Activated CD8-positive, alpha-beta memory T cell treated with anti-CD3 and anti-CD28 coated beads, Interleukin-2, amount 50 U/mL, for 24 hours (primary cell): Measurements from ENCODE around the gene CYBB.

Source experiments
- DNase-seq: peaks from one replicate; pipeline ENCODE4 v3.0.0-alpha.2; 2020; ENCODE audit errors: extremely low read depth

The CYBB gene

GRCh38 chrX:37786624-37787422 lies 7.0 kb downstream of the CYBB start:
- DNase-seq, result no peak

- DNase-seq, result no peak
These were observed 7.6 kb downstream of the CYBB start for GRCh38 chrX:37787423-37787869.

- DNase-seq, result no peak
These were observed 16.5 kb downstream of the CYBB start for GRCh38 chrX:37796310-37796709.

DNA sequence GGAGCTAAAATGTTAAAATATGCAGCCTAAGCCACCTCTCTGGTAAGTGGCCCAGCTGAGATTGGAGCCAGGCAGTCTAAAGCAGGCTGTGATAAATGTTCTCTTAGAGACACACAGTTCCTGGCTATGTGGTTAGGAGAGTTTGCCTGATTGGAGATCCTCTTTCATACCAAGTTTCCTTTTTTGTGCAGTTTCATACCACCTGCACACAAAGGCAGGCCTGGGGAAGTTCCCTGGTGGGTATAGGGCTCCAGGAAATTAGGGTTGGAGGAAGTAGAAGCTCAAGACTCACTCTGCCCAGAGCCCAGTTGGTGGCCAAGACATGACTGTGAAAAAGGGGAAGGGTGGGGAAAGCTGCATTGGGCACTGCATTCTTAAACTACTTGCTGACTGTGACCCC lies 16.9 kb downstream of the CYBB start:
- no peak for DNase-seq

DNA sequence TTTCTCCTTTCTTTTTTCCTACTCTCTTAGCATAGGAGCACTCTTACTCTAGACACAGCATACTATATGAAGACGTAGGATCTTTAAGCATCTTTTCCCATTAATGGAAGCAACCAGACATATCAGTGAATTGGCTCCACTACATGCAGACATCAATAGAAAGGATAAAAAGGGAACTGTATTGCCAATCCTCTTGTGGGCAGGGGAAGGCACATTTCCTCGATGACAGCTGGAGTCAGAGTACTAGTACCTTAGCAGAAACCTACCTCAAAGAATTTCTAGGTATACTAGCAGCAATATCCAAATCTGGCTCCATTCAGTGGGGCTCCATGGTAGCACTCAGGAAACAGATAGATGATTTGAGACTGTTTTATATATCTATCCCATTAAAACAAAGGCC lies 20.1 kb downstream of the CYBB start:
- no peak for DNase-seq

DNA sequence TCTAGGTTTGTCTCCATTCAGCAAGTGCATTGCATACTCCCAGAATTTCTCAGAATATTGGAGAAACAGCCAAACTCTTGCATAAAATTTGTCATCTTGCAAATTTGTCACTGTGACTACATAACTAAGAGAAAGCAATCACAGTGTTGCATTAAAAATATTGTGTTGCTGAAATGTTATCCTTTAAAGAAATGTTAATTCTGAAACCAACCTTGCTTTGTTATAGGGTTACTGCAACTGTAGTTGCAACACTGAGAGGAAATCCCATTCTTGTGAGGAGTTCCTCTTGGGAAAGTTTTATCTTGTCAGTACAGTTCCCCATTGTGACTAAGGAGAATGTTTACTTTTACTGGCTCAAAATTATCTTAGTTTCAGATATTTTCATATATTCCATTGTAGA lies 20.9 kb downstream of the CYBB start:
- DNase-seq, result no peak

DNA sequence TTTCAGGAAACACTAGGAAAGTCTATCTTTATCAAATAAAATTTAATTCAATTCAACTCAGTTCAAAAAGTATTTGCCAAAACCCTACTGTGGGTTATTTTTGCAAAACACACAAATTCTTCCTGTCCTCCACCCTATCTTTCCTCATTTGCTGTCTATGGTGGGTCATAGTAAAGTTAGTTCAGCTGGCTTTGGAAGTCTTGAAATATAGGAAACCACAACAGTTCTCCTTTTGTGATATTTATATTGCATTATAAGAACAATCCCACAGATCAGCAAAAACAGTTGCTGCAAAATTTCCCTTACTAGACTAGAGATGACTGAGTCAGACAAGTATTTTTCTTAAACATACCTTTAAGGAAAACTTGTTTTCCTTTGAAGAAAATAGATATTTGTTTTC lies 22.2 kb downstream of the CYBB start:
- no peak for DNase-seq

GRCh38 chrX:37803057-37803456 lies 23.2 kb downstream of the CYBB start:
- no peak for DNase-seq

- no peak for DNase-seq
These were observed 30.1 kb downstream of the CYBB start for GRCh38 chrX:37809970-37810369.

- DNase-seq, result no peak
These were observed 32.3 kb downstream of the CYBB start for GRCh38 chrX:37812110-37812509.

DNA sequence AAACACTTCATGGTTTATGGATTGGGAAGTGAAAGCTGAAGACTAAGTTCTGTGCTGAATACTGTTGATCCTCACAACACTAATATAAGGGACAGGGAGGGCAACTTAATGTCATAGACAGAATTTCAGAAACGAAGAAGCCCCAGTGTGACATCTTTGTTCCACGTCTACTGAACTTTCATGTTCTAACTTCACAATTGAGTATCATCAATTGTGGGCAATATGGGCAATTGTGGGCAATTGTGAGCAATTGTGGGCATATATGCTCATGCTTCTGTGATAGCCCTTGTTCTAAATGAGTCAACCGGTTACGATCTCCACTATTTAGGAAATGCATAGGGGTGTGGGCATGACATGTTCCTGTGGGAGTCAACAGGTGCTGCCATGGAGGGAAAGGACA lies 33.7 kb downstream of the CYBB start:
- DNase-seq, result no peak

DNA sequence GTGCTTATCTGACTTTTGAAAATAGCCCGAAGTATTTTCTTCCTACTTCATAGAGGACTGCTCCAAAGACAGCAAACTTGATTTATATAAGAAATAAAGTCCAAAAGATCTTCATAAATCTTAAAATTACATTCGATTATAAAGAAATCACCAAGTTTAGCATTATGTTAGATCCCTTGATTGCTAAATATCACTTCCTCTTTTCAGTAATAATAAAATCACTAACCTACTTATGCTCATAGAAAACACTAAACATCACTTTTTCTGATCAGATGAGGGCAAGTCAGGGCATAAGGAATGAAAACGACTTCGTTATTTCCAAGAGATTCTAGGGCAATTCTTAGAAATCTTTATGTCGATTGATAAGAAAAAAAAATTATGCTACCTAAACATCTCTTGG lies 35.5 kb downstream of the CYBB start:
- DNase-seq, result no peak

- DNase-seq, result no peak
These were observed 36.9 kb downstream of the CYBB start for GRCh38 chrX:37816766-37817165.

DNA sequence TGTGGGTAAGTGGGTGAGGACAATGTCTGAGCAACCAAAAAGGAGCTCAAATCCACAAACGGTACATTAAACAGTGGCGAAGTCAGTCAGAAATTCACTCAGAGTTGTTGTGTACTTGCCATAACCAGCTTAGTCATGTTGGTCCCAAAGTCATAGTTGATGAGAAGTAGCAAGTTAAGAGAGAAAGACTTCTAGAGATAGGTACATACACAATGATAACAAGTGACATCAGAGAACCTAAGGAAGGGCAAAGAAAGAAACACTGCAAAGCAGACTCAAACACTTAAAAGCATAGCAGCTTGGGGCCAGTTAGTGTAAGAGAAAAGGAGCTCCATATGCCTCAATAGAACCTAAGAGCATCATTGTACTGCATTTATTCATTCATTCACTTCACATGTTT lies 37.3 kb downstream of the CYBB start:
- no peak for DNase-seq

GRCh38 chrX:37817579-37817978 lies 37.7 kb downstream of the CYBB start:
- no peak for DNase-seq

- no peak for DNase-seq
These were observed 38.2 kb downstream of the CYBB start for GRCh38 chrX:37818031-37818430.

- no peak for DNase-seq
These were observed 40.8 kb downstream of the CYBB start for GRCh38 chrX:37820646-37821045.

GRCh38 chrX:37824491-37825214 lies 44.8 kb downstream of the CYBB start:
- no peak for DNase-seq

DNA sequence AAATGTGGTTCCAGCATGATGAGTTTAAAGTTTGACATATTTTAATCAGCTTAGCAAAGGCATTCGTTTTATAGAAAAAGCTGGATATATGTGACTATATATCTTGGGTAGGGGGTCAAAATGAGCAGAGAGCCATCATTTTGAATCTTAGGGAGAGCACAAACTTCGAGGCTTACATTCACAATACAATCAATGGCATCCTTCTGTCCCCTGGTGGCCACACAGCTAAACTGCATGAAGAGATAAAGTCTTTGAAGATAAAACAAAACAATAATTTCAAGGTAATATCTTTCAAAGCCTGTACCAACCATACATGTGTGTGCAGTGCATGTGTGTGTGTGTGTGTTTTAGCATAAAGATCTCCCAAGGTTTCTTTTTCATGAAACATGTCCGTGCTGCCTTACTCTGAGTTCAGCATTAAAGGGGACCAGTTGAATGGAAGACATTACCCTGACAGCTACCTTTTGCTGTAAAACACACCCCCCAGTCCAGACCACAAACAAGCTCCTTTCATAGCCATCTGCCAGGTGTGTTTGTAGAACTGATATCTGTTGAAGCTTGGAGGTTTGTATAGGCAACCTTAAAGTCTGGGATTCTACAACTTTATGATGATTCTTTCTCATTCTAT lies 45.5 kb downstream of the CYBB start:
- DNase-seq, result peak; percentile 6

DNA sequence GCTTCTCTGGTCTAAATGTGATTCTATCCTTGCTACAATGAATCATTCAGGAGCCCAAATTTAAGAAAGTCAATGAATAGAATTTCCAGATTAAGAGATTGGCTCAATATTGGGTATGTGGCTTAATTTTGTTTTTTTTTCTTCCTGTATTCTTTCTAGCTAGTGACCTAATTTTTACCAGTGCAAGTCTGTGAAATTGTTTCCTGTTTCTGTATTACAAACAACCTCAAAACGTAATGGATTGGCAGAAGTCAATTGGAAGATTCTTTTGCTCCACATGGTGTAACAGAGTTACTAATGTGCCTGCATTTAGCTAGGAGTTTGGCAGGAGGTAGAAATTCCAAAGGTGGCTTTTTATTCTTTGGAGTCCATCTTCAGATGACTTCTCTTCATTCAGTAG lies 49.9 kb downstream of the CYBB start:
- DNase-seq, result no peak

- DNase-seq, result no peak
These were observed 50.5 kb downstream of the CYBB start for GRCh38 chrX:37830371-37830770.

DNA sequence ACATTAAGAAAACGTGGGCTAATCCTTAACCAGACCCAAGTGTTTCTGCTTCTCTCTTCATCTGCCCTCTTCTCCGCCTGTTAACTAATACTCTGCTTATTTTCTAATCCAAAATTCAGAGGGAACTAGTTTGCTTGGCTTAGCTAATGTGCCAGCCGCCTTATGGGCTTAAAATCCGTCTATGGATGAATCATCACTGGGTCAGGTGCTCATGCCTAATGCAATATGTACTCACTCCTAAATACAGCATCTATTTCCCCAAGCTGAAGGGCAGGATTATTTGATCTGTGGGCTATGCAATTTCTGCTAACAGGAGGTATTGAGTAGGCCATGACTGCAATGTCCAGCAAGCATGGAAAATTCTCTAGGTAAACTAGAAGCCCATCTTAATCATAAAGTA lies 55.1 kb downstream of the CYBB start:
- DNase-seq, result no peak

DNA sequence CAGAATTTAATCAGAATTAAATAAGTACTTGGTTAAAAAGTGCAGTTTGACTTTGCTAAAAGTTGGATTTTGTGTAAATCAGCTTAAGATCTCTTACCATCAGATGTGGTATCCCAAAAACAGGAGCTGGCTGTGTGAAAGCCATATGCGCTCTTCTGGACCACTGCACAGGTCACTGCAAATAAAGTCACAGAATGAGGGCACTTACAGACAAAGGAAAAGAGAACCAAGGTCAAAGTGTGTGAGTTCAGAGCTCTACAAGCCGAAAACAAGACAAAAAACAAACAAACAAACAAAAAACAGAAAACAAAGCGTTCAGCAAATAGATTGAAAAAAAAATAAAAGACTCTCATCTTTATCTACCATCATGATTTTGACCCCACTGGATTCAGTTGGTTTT lies 61.1 kb downstream of the CYBB start:
- no peak for DNase-seq
